ENCODE results near the gene MLEC. TPM values are rescaled to one million over a fixed set of nuclear protein-coding genes. Genes with fewer than 3 reads are reported as not detected.

MLEC gene
- total RNA-seq, 1 experiment from 2014 or later = 181 TPM

- Histone ChIP-seq H3K4ac (ENCODE audit: low read depth, low read length) (no peak overlapping the region), H4K5ac (ENCODE audit: insufficient read length, low read depth, low read length) (no peak overlapping the region), H3K56ac (ENCODE audit: insufficient read length, low read depth, low read length) (no peak overlapping the region), H3K4me1 (ENCODE audit: insufficient read depth, low read length) (no peaks in the 10 kb centered on the region), H3K23ac (ENCODE audit: insufficient read length, low read depth, low read length) (no peak overlapping the region), H2BK5ac (ENCODE audit: insufficient read length, low read length) (no peak overlapping the region), H3K14ac (ENCODE audit: insufficient read depth, low read length) (no peak overlapping the region), H3K23me2 (ENCODE audit: insufficient read length, low read depth, low read length, poor library complexity, severe bottlenecking) (no peaks in the 10 kb centered on the region), H3K18ac (ENCODE audit: insufficient read length, low read depth, low read length) (no peak overlapping the region), H3K9ac (ENCODE audit: extremely low read depth, insufficient read length, low read length) (no peak overlapping the region), H2BK20ac (ENCODE audit: low read depth, low read length, poor library complexity, severe bottlenecking) (no peak overlapping the region), H3K79me2 (ENCODE audit: insufficient read depth, low read length) (no peaks in the 10 kb centered on the region), H3K27ac (ENCODE audit: insufficient read length, low read depth, low read length) (no peak overlapping the region), H3K4me2 (ENCODE audit: insufficient read depth, insufficient read length, low read length) (no peak overlapping the region), H3K9me3 (ENCODE audit: control insufficient read depth, low read depth, low read length) (no peaks in the 10 kb centered on the region), H2AK5ac (ENCODE audit: insufficient read length, low read length) (no peak overlapping the region), H3K27me3 (ENCODE audit: insufficient read depth, low read length) (no peaks in the 10 kb centered on the region), H3K79me1 (ENCODE audit: insufficient read depth, low read depth, low read length, poor library complexity, severe bottlenecking) (no peaks in the 10 kb centered on the region), H4K8ac (replicated peaks; ENCODE audit: insufficient read length, low read depth, low read length) (no peak overlapping the region), H4K20me1 (ENCODE audit: control insufficient read depth, insufficient read depth, insufficient read length) (no peaks in the 10 kb centered on the region), H3T11ph (ENCODE audit: low read length) (no peak overlapping the region), H2BK12ac (ENCODE audit: insufficient read length, low read depth, low read length) (no peak overlapping the region), H2BK120ac (ENCODE audit: low read depth, low read length, poor library complexity, severe bottlenecking) (no peak overlapping the region), H2AFZ (ENCODE audit: low read length) (no peak overlapping the region), H4K91ac (ENCODE audit: insufficient read length, low read depth, low read length) (no peak overlapping the region), H2BK15ac (ENCODE audit: low read depth, low read length) (no peak overlapping the region)
- DNase-seq = no peak
- Mint-ChIP-seq H3K4me3 (no peak overlapping the region), H3K27ac (no peak overlapping the region), H3K9me3 (no peaks in the 10 kb centered on the region), H3K27me3 (ENCODE audit: low read depth) (no peaks in the 10 kb centered on the region; the same call in 1 of the 2 replicates), H3K36me3 (ENCODE audit: insufficient read depth in 1 of 3, low read depth in 3 of 3) (no peaks in the 10 kb centered on the region; a peak in 1 of 7 replicates), H3K4me1 (peaks cover 3% of the 10 kb centered on the region in 2 experiments; a peak in 3 of 4 replicates)
- TF ChIP-seq CTCF (conservative IDR thresholded peaks at IDR 0.05) = no peak
- no CpG with 5 or more reads among the region's 8 CpGs for WGBS (ENCODE audit: extremely low coverage, insufficient read length, low lambda C conversion rate)
Observed at GRCh38 chr12:120659151-120659525, 27.8 kb upstream of the MLEC start.
